HEK293 (cell line): ENCODE measurements around the gene CDH1.

Experiments used
- CTCF ChIA-PET: fragments of 350-600 bp; formaldehyde crosslinking; extraction: SDS; loops from one replicate; lab custom pipeline; 2021; ENCODE audit warnings: antibody characterized with exemption; lab: Yijun Ruan, JAX
- POLR2A ChIA-PET: fragments of 300-600 bp; formaldehyde crosslinking; extraction: SDS; loops from one replicate; lab custom pipeline; 2020; ENCODE audit warnings: antibody characterized with exemption, inconsistent platforms; lab: Yijun Ruan, JAX
- H3K27ac ChIP-seq: fragments of 200-500 bp; sonication (Bioruptor generic); 2 replicates; pipeline ENCODE4 v1.5.1; 2014; ENCODE audit warnings: low read depth, low read length, control low read depth, inconsistent platforms; ENCODE audit errors: extremely low read depth
- H3K36me3 ChIP-seq, 2 experiments: fragments of 200-500 bp in 1 of 2; sonication (Bioruptor generic) in 1 of 2; 1 replicate in 1 of 2; 2 replicates in 1 of 2; pipeline ENCODE4 v1.5.1; 2014 to 2017; ENCODE audit warnings: inconsistent platforms in 2 of 2, low read length in 2 of 2; ENCODE audit not compliant: control insufficient read depth in 2 of 2, insufficient read depth in 1 of 2
- H3K4me1 ChIP-seq: fragments of 200-500 bp; sonication (Bioruptor generic); 2 replicates; pipeline ENCODE4 v1.5.1; 2014; ENCODE audit warnings: mild to moderate bottlenecking, low read length, inconsistent platforms; ENCODE audit not compliant: control insufficient read depth, insufficient read depth
- H3K4me3 ChIP-seq: 2 replicates; pipeline ENCODE4 v1.5.1; 2011; ENCODE audit warnings: low read depth, mild to moderate bottlenecking, control low read depth, low read length, moderate library complexity
- H3K9me3 ChIP-seq: fragments of 200-500 bp; sonication (Bioruptor generic); 2 replicates; pipeline ENCODE4 v1.5.1; 2014; ENCODE audit warnings: low read depth, low read length, inconsistent platforms; ENCODE audit not compliant: control insufficient read depth, insufficient read depth
- GLIS2 ChIP-seq: fragments of 450-650 bp; formaldehyde crosslinking; IDR thresholded peaks from 2 replicates; pipeline ENCODE4 v1.5.1; 2016; ENCODE audit warnings: missing biosample characterization, missing genetic modification characterization
- HOXD13 ChIP-seq: sonication (generic); formaldehyde crosslinking; IDR thresholded peaks from 2 replicates; pipeline ENCODE4 v1.8.0; 2022; ENCODE audit warnings: missing genetic modification reagents, borderline replicate concordance
- MYNN ChIP-seq: fragments of 450-650 bp; formaldehyde crosslinking; IDR thresholded peaks from 2 replicates; pipeline ENCODE4 v1.5.1; 2016; ENCODE audit warnings: missing biosample characterization, missing genetic modification characterization, borderline replicate concordance
- REPIN1 ChIP-seq: fragments of 450-650 bp; formaldehyde crosslinking; IDR thresholded peaks from 2 replicates; pipeline ENCODE4 v1.5.1; 2017; ENCODE audit warnings: missing biosample characterization, missing genetic modification characterization, low read depth
- TCF7L2 ChIP-seq: IDR thresholded peaks from 2 replicates; pipeline ENCODE4 v1.6.1; 2011; ENCODE audit warnings: low read depth, mild to moderate bottlenecking, inconsistent platforms, low read length, moderate library complexity, borderline replicate concordance
- YY2 ChIP-seq: fragments of 450-650 bp; formaldehyde crosslinking; IDR thresholded peaks from 2 replicates; pipeline ENCODE4 v1.5.1; 2016; ENCODE audit warnings: missing biosample characterization, missing genetic modification characterization
- ZNF112 ChIP-seq: fragments of 450-650 bp; formaldehyde crosslinking; IDR thresholded peaks from 2 replicates; pipeline ENCODE4 v1.5.0; 2017; ENCODE audit warnings: missing biosample characterization, missing genetic modification characterization
- ZNF121 ChIP-seq: fragments of 450-650 bp; formaldehyde crosslinking; IDR thresholded peaks from 2 replicates; pipeline ENCODE4 v1.5.1; 2016; ENCODE audit warnings: missing biosample characterization, missing genetic modification characterization
- ZNF133 ChIP-seq: fragments of 450-650 bp; formaldehyde crosslinking; IDR thresholded peaks from 2 replicates; pipeline ENCODE4 v1.5.1; 2016; ENCODE audit warnings: missing biosample characterization, missing genetic modification characterization
- ZNF155 ChIP-seq: fragments of 450-650 bp; formaldehyde crosslinking; IDR thresholded peaks from 2 replicates; pipeline ENCODE4 v1.5.1; 2016; ENCODE audit warnings: missing biosample characterization, missing genetic modification characterization
- ZNF596 ChIP-seq: fragments of 450-650 bp; IDR thresholded peaks from 2 replicates; pipeline ENCODE4 v1.5.0; 2018; ENCODE audit warnings: missing biosample characterization, mild to moderate bottlenecking, missing genetic modification characterization, moderate library complexity
- ZNF600 ChIP-seq: fragments of 450-650 bp; formaldehyde crosslinking; IDR thresholded peaks from 2 replicates; pipeline ENCODE4 v1.5.1; 2016; ENCODE audit warnings: missing biosample characterization, missing genetic modification characterization
- ZNF623 ChIP-seq: fragments of 450-650 bp; formaldehyde crosslinking; IDR thresholded peaks from 2 replicates; pipeline ENCODE4 v1.5.1; 2016; ENCODE audit warnings: missing biosample characterization, missing genetic modification characterization
- ZNF658 ChIP-seq: fragments of 450-650 bp; formaldehyde crosslinking; IDR thresholded peaks from 2 replicates; pipeline ENCODE4; 2016; ENCODE audit warnings: missing biosample characterization, missing genetic modification characterization
- ZNF707 ChIP-seq: fragments of 450-650 bp; formaldehyde crosslinking; IDR thresholded peaks from 2 replicates; pipeline ENCODE4 v1.5.1; 2016; ENCODE audit warnings: missing biosample characterization, missing genetic modification characterization
- ZNF76 ChIP-seq: fragments of 450-650 bp; formaldehyde crosslinking; IDR thresholded peaks from 2 replicates; pipeline ENCODE4; 2016; ENCODE audit warnings: low read depth, missing biosample characterization, missing genetic modification characterization, borderline replicate concordance
- TF ChIP-seq, protein P1 (sequence below): fragments of 450-650 bp; formaldehyde crosslinking; IDR thresholded peaks from 2 replicates; pipeline ENCODE4 v1.5.1; 2016; ENCODE audit warnings: missing biosample characterization, missing genetic modification characterization
- TF ChIP-seq, protein P2 (sequence below): fragments of 450-650 bp; formaldehyde crosslinking; IDR thresholded peaks from 2 replicates; pipeline ENCODE4 v1.5.1; 2016; ENCODE audit warnings: missing biosample characterization, missing genetic modification characterization, borderline replicate concordance
- TF ChIP-seq, protein P3 (sequence below): fragments of 450-650 bp; formaldehyde crosslinking; IDR thresholded peaks from 2 replicates; pipeline ENCODE4 v1.5.0; 2017; ENCODE audit warnings: missing biosample characterization, missing genetic modification characterization, borderline replicate concordance

CDH1 gene

DNA sequence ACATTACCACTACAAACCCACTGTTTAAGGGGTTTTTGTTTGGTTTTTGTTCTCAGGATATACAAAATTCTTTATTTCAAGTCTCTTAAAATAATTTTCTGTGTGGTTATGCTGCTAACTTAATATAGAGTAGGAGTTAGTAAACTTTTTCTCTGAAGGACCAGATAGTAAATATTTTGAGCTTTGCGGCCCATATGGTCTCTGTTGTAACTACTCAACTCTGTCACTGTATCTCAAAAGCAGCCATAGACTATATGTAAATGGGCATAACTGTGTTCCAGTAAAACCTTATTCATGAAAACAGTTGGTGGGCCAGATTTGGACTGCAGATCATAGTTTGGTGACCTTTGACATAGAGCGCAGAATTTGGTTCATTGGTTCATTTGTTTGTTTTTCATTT, 113.4 kb downstream of the CDH1 start:
- H3K36me3 ChIP-seq = no peaks in the 10 kb centered on the region
- POLR2A ChIA-PET = no interaction called here
- no peaks in the 10 kb centered on the region for H3K4me1 ChIP-seq
- H3K27ac ChIP-seq = no peak overlapping the region
- H3K4me3 ChIP-seq = no peak overlapping the region
- CTCF ChIA-PET = interaction anchor here (0.7 kb wide), 2 partner anchors 273 to 290 kb away, joined by 3 to 4 read pairs; no protein-coding TSS in a partner anchor
- no peaks in the 10 kb centered on the region for H3K9me3 ChIP-seq
- TF ChIP-seq, protein P1, sequence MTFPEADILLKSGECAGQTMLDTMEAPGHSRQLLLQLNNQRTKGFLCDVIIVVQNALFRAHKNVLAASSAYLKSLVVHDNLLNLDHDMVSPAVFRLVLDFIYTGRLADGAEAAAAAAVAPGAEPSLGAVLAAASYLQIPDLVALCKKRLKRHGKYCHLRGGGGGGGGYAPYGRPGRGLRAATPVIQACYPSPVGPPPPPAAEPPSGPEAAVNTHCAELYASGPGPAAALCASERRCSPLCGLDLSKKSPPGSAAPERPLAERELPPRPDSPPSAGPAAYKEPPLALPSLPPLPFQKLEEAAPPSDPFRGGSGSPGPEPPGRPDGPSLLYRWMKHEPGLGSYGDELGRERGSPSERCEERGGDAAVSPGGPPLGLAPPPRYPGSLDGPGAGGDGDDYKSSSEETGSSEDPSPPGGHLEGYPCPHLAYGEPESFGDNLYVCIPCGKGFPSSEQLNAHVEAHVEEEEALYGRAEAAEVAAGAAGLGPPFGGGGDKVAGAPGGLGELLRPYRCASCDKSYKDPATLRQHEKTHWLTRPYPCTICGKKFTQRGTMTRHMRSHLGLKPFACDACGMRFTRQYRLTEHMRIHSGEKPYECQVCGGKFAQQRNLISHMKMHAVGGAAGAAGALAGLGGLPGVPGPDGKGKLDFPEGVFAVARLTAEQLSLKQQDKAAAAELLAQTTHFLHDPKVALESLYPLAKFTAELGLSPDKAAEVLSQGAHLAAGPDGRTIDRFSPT (tag by site-specific recombination) = no peak
- TF ChIP-seq, all 188 proteins: peak for 0

DNA sequence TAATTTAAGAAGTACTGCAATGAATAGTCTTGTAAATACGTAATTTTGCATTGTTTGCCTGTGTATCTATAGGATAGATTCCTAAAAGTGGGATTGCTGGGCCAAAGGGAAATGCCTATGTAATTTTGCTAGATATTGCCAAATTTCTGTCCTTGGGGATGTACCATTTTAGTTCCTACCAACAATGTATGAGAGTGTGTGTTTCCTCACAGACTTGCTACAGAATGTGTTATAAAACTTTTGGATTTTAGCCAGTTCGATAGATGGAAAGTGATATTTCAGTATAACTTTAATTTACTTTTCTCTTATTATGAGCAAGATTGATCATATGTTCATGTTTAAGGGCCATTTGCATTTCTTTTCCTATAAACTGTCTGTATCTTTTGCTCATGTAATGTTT, 114.5 kb downstream of the CDH1 start:
- Histone ChIP-seq H3K9me3 (no peaks in the 10 kb centered on the region), H3K4me1 (no peaks in the 10 kb centered on the region), H3K4me3 (no peak overlapping the region), H3K36me3 (no peaks in the 10 kb centered on the region), H3K27ac (no peak overlapping the region)
- ChIA-PET CTCF (interaction anchor here (1.1 to 1.3 kb wide), 2 partner anchors 51 to 261 kb away, joined by 3 to 10 read pairs; no protein-coding TSS in a partner anchor), POLR2A (no interaction called here)
- TF ChIP-seq TCF7L2 (no peak), GLIS2 (tag by site-specific recombination) (no peak), ZNF155 (no peak), ZNF121 (tag by site-specific recombination) (no peak), MYNN (tag by site-specific recombination) (no peak), HOXD13 (CRISPR knock-in tag) (no peak), ZNF707 (no peak), ZNF76 (tag by site-specific recombination) (no peak), ZNF112 (tag by site-specific recombination) (no peak), REPIN1 (tag by site-specific recombination) (no peak)
- TF ChIP-seq, protein P2, sequence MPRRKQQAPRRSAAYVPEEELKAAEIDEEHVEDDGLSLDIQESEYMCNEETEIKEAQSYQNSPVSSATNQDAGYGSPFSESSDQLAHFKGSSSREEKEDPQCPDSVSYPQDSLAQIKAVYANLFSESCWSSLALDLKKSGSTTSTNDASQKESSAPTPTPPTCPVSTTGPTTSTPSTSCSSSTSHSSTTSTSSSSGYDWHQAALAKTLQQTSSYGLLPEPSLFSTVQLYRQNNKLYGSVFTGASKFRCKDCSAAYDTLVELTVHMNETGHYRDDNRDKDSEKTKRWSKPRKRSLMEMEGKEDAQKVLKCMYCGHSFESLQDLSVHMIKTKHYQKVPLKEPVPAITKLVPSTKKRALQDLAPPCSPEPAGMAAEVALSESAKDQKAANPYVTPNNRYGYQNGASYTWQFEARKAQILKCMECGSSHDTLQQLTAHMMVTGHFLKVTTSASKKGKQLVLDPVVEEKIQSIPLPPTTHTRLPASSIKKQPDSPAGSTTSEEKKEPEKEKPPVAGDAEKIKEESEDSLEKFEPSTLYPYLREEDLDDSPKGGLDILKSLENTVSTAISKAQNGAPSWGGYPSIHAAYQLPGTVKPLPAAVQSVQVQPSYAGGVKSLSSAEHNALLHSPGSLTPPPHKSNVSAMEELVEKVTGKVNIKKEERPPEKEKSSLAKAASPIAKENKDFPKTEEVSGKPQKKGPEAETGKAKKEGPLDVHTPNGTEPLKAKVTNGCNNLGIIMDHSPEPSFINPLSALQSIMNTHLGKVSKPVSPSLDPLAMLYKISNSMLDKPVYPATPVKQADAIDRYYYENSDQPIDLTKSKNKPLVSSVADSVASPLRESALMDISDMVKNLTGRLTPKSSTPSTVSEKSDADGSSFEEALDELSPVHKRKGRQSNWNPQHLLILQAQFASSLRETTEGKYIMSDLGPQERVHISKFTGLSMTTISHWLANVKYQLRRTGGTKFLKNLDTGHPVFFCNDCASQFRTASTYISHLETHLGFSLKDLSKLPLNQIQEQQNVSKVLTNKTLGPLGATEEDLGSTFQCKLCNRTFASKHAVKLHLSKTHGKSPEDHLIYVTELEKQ = no peak

DNA sequence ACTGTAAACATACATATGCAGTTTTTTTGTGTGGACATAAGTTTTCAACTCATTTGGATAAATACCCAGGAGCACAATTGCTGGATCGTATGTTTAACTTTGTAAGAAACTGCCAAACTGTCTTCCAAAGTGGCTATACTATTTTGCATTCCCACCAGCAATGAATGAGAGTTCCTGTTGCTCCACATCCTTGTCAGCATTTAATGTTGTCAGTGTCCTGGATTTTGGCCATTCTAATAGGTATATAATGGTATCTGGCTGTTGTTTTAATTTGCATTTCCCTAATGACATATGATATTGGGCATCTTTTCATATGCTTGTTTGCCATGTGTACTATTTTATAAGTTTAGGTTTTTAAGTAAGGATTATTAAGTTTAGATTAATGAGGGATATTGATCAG, 120.4 kb downstream of the CDH1 start:
- CTCF ChIA-PET = interaction anchor here (0.6 kb wide), 1 partner anchor 267 kb away, joined by 4 read pairs; no protein-coding TSS in a partner anchor
- POLR2A ChIA-PET = no interaction called here
- no peak overlapping the region for H3K4me3 ChIP-seq
- no peaks in the 10 kb centered on the region for H3K4me1 ChIP-seq
- no peaks in the 10 kb centered on the region for H3K9me3 ChIP-seq
- no peak overlapping the region for H3K27ac ChIP-seq
- peaks cover 0 to 20% of the 10 kb centered on the region in 2 experiments; a peak in 2 of 3 replicates for H3K36me3 ChIP-seq
- TF ChIP-seq ZNF133 (no peak), ZNF121 (tag by site-specific recombination) (no peak)

DNA sequence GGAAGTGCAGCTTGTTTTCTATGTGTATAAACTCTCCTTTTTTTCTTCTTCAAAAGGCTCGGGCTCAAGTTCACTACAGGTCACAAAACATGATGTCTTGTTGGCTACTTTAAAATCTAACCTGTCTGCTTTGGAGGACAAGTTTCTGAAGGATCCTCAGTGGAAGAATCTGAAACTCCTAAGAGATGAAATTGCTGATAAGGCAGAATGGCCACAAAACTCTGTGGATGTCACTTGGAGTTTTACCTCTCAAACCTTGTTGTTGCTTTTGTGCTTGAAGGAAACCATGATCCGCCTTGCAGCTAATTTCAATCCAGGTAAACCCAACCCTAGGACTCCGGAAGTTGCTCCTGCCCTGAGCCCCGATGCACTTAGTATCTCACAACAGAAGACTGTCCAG, 122.7 kb downstream of the CDH1 start:
- ChIA-PET POLR2A (no interaction called here), CTCF (interaction anchor here (1.2 kb wide), 1 partner anchor 269 kb away, joined by 3 read pairs; no protein-coding TSS in a partner anchor)
- H3K27ac ChIP-seq = no peak overlapping the region
- H3K4me1 ChIP-seq = no peaks in the 10 kb centered on the region
- no peaks in the 10 kb centered on the region for H3K9me3 ChIP-seq
- H3K4me3 ChIP-seq = no peak overlapping the region
- peaks cover 0 to 25% of the 10 kb centered on the region in 2 experiments; a peak in 2 of 3 replicates for H3K36me3 ChIP-seq
- TF ChIP-seq, protein P3, sequence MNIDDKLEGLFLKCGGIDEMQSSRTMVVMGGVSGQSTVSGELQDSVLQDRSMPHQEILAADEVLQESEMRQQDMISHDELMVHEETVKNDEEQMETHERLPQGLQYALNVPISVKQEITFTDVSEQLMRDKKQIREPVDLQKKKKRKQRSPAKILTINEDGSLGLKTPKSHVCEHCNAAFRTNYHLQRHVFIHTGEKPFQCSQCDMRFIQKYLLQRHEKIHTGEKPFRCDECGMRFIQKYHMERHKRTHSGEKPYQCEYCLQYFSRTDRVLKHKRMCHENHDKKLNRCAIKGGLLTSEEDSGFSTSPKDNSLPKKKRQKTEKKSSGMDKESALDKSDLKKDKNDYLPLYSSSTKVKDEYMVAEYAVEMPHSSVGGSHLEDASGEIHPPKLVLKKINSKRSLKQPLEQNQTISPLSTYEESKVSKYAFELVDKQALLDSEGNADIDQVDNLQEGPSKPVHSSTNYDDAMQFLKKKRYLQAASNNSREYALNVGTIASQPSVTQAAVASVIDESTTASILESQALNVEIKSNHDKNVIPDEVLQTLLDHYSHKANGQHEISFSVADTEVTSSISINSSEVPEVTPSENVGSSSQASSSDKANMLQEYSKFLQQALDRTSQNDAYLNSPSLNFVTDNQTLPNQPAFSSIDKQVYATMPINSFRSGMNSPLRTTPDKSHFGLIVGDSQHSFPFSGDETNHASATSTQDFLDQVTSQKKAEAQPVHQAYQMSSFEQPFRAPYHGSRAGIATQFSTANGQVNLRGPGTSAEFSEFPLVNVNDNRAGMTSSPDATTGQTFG (tag by site-specific recombination) = no peak
- no peak for TF ChIP-seq ZNF658 (tag by site-specific recombination)
- no peak for TF ChIP-seq ZNF596
- no peak for TF ChIP-seq ZNF623 (tag by site-specific recombination)
- no peak for TF ChIP-seq ZNF600 (tag by site-specific recombination)
- TF ChIP-seq YY2 (tag by site-specific recombination) = no peak
- TF ChIP-seq, all 188 proteins: peak for 0
